ENCODE measurements around the gene KRT38.
"Not testable (repeated sequence)": the region's sequence is repeated elsewhere in the genome, so short reads cannot be mapped to it uniquely, and the experiment has no call there.

Gene KRT38

DNA sequence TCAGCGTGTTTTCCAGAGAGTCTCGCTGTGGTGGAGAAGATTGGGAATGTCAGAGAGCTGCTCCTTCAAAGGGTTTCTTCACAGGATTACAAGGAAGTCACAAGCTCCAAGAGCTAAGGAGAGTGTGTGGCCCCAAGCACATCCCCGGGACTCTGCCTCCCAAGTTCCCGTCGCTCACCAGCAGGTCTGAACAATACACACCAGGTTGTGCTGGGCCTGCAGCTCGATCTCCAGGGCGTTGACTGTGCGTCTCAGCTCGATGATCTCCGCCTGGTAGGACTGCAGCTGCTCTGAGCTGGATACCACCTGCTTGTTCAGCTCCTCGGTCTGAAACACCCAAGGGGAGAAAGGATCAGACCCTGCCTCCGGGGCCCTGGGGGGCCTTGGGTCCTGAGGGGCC is 45.7 kb downstream of the KRT38 start:
- not testable (repeated sequence) for DNase-seq (ENCODE audit: low spot score)

GRCh38 chr17:41394254-41394996 is 46.4 kb downstream of the KRT38 start:
- DNase-seq (ENCODE audit: low spot score) = no peak

DNA sequence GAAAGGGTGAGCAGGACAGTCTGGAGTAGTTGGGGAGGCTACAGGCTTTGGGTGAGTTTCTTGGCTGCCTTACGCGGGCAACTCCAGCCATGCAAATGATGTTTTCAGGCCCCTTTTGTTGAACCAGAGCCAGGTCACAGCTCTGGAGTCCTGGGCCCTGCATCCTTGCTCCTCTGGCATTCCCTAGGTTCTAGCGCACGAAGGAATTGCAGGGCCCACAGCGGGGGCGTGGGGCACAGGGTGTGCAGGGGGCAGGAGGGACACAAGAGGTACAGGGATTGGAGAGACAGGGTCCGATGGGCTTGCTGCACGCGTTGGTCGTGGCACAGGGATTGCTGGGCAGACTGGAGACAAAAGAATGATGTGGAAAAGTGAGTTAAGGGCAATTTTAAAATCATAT is 47.0 kb downstream of the KRT38 start:
- DNase-seq (ENCODE audit: low spot score) = no peak

DNA sequence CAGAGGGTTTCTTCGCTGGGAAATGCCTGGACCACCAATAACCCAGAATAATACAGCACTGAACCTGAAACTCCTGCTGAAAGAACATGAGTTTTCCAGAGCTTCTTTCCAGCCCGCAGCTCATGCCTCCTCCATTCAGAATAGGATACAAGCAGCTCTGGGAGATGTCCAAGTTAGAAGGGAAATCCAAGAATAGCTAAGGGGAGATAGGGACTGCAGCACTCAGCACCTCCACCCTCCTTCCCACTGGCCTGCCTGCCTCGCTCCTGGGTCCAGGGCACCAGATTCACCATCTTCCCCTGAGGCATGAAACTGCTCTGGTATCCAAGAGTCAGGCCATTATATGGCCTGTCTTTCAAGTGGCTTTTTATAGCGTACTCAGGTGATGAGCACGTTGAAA is 47.5 kb downstream of the KRT38 start:
- no peak for DNase-seq (ENCODE audit: low spot score)

GRCh38 chr17:41392278-41392677 is 48.5 kb downstream of the KRT38 start:
- DNase-seq (ENCODE audit: low spot score) = no peak

GRCh38 chr17:41391535-41391934 is 49.2 kb downstream of the KRT38 start:
- no peak for DNase-seq (ENCODE audit: low spot score)

DNA sequence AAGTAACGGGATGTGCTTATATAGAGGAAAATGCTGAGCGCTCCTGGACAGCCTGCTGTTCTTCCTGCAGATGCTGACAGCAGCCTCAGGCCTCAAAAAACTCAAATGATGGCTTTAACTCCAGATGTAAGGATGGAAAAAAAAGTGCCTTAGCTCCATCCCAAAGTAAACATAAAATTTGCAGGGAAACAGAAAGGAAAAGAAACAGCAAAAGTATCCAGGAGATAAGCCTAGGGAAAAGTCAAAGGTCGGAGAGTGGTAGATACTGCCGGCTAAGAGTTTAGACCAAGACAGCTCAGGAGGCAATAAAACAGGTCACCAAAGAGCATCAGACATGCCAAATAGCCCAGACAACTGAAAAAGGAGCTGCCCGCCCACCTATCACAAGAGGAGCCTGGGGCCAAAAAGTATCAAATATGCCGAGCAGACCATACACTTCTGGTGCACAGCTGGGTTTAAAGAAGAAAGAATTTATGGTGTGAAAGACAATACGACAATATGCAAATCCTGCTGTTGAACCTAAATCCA is 50.3 kb downstream of the KRT38 start:
- no peak for DNase-seq (ENCODE audit: low spot score)

- DNase-seq (ENCODE audit: low spot score) = no peak
Observed at GRCh38 chr17:41387670-41388069, 53.1 kb downstream of the KRT38 start.

- DNase-seq (ENCODE audit: low spot score) = no peak
Observed at GRCh38 chr17:41386227-41386626, 54.6 kb downstream of the KRT38 start.
